GM23338 (cell line): ENCODE data around the gene UBE2D1. TPM values are rescaled to one million over a fixed set of nuclear protein-coding genes. Genes with fewer than 3 reads are reported as not detected.

Experiments used
- ATAC-seq: fragments of 200-7000 bp; cut with Tn5 transposase; 3 replicates; pipeline ENCODE4 v1.9.1; 2020
- DNase-seq: peaks from one replicate; pipeline ENCODE4 v3.0.0-alpha.2; 2015; ENCODE audit warnings: low spot score
- H2AFZ ChIP-seq: fragments of 200-600 bp; sonication (generic); 2 replicates; pipeline ENCODE4 v1.8.0; 2016; ENCODE audit warnings: antibody characterized with exemption, mild to moderate bottlenecking, moderate library complexity
- H3F3A ChIP-seq: fragments of 200-600 bp; sonication (generic); replicated peaks from 2 replicates; pipeline ENCODE4 v1.8.0; 2017; ENCODE audit warnings: antibody characterized with exemption, mixed run types, low read depth
- H3K27ac ChIP-seq: fragments of 200-600 bp; sonication (generic); 2 replicates; pipeline ENCODE4 v1.6.1; 2016; ENCODE audit warnings: low read depth
- H3K27me3 ChIP-seq: fragments of 200-600 bp; sonication (generic); 2 replicates; pipeline ENCODE4 v1.8.0; 2016; ENCODE audit warnings: mild to moderate bottlenecking, mixed run types, moderate library complexity; ENCODE audit not compliant: insufficient read depth
- H3K36me3 ChIP-seq: fragments of 200-600 bp; sonication (generic); 2 replicates; pipeline ENCODE4 v1.8.0; 2016; ENCODE audit warnings: mild to moderate bottlenecking; ENCODE audit not compliant: insufficient read depth
- H3K4me1 ChIP-seq: fragments of 200-600 bp; sonication (generic); 2 replicates; pipeline ENCODE4 v1.8.0; 2016; ENCODE audit warnings: mild to moderate bottlenecking, moderate library complexity; ENCODE audit not compliant: insufficient read depth
- H3K4me2 ChIP-seq: fragments of 200-600 bp; sonication (generic); 2 replicates; pipeline ENCODE4 v1.7.1; 2017; ENCODE audit warnings: mixed run types
- H3K4me3 ChIP-seq: fragments of 200-600 bp; sonication (generic); 2 replicates; pipeline ENCODE4 v1.6.1; 2016; ENCODE audit warnings: mixed run types
- H3K79me2 ChIP-seq: fragments of 200-600 bp; sonication (generic); replicated peaks from 2 replicates; pipeline ENCODE4 v1.8.0; 2017; ENCODE audit warnings: mild to moderate bottlenecking; ENCODE audit not compliant: insufficient read depth
- H3K9me2 ChIP-seq: fragments of 200-600 bp; sonication (generic); 2 replicates; pipeline ENCODE4 v1.8.0; 2017; ENCODE audit not compliant: insufficient read depth
- H4K20me1 ChIP-seq: fragments of 200-600 bp; sonication (generic); replicated peaks from 2 replicates; pipeline ENCODE4 v1.8.0; 2017; ENCODE audit warnings: mild to moderate bottlenecking; ENCODE audit not compliant: insufficient read depth
- H3K27ac Mint-ChIP-seq: 2 replicates; pipeline ENCODE4 v1.8.0; 2020; ENCODE audit warnings: inconsistent platforms, mild to moderate bottlenecking, moderate library complexity, mixed read lengths
- H3K27me3 Mint-ChIP-seq: 3 replicates; pipeline ENCODE4 v1.8.0; 2022; ENCODE audit warnings: low read depth, mild to moderate bottlenecking, moderate library complexity, mixed read lengths, inconsistent platforms; ENCODE audit not compliant: insufficient read depth, poor library complexity
- H3K36me3 Mint-ChIP-seq: 3 replicates; pipeline ENCODE4 v1.8.0; 2021; ENCODE audit warnings: low read depth, mild to moderate bottlenecking, inconsistent platforms, moderate library complexity, mixed read lengths
- H3K4me1 Mint-ChIP-seq: 3 replicates; pipeline ENCODE4 v1.8.0; 2020; ENCODE audit warnings: mild to moderate bottlenecking, inconsistent platforms, mixed read lengths
- H3K4me3 Mint-ChIP-seq: 3 replicates; pipeline ENCODE4 v1.8.0; 2021; ENCODE audit warnings: moderate library complexity, mild to moderate bottlenecking, inconsistent platforms, mixed read lengths
- H3K9me3 Mint-ChIP-seq: 3 replicates; pipeline ENCODE4 v1.8.0; 2020; ENCODE audit warnings: moderate library complexity, mild to moderate bottlenecking, inconsistent platforms, mixed read lengths
- CREB1 ChIP-seq: fragments of 250-450 bp; sonication (Bioruptor Pico); IDR thresholded peaks from 2 replicates; pipeline ENCODE4 v1.5.0; 2020; ENCODE audit warnings: low read depth, mild to moderate bottlenecking, moderate library complexity
- CTCF ChIP-seq, 2 experiments: fragments of 200-600 bp in 1 of 2; sonication (generic) in 1 of 2; conservative IDR thresholded peaks; 2 replicates each; pipeline versions ENCODE4 v1.5.1 to v1.6.1; 2016 to 2017; ENCODE audit warnings: antibody characterized with exemption in 2 of 2, low read depth in 2 of 2, mild to moderate bottlenecking in 2 of 2, moderate library complexity in 1 of 2
- EZH2 ChIP-seq: fragments of 200-600 bp; sonication (generic); IDR thresholded peaks from one replicate; pipeline ENCODE4 v1.8.0; 2017; ENCODE audit warnings: antibody characterized with exemption, mild to moderate bottlenecking, low read depth; ENCODE audit not compliant: unreplicated experiment
- EZH2phosphoT487 ChIP-seq: fragments of 200-600 bp; sonication (generic); IDR thresholded peaks from one replicate; pipeline ENCODE4 v1.8.1; 2018; ENCODE audit warnings: antibody characterized with exemption; ENCODE audit not compliant: unreplicated experiment
- JUNB ChIP-seq: IDR thresholded peaks from one replicate; pipeline ENCODE4 v1.6.1; 2016; ENCODE audit warnings: antibody characterized with exemption; ENCODE audit not compliant: unreplicated experiment
- NANOG ChIP-seq: IDR thresholded peaks from 2 replicates; pipeline ENCODE4 v1.6.1; 2016; ENCODE audit warnings: antibody characterized with exemption, borderline replicate concordance
- POLR2AphosphoS5 ChIP-seq: IDR thresholded peaks from 2 replicates; pipeline ENCODE4 v1.6.1; 2016; ENCODE audit warnings: antibody characterized with exemption, low read depth
- REST ChIP-seq: IDR thresholded peaks from one replicate; pipeline ENCODE4 v1.6.1; 2018; ENCODE audit warnings: antibody characterized with exemption; ENCODE audit not compliant: unreplicated experiment
- STAT1 ChIP-seq: IDR thresholded peaks from one replicate; pipeline ENCODE4 v1.6.1; 2016; ENCODE audit warnings: antibody characterized with exemption; ENCODE audit not compliant: unreplicated experiment
- ZNF114 ChIP-seq: fragments of 250-450 bp; sonication (Bioruptor Pico); IDR thresholded peaks from 2 replicates; pipeline ENCODE4 v1.5.0; 2020; ENCODE audit warnings: mild to moderate bottlenecking, moderate library complexity
- ZNF331 ChIP-seq: fragments of 250-450 bp; sonication (Bioruptor Pico); IDR thresholded peaks from 2 replicates; pipeline ENCODE4 v1.5.0; 2020; ENCODE audit warnings: low read depth, mild to moderate bottlenecking, moderate library complexity
- polyA plus RNA-seq: library from polyadenylated mRNA; unstranded; fragments of >200 nt; fragmentation: Nextera tagmentation; extraction: Ambion mirVana; gene quantifications from 2 replicates; pipeline ENCODE4 v1.2.1, GENCODE V29; 2016
- total RNA-seq: library from RNA; depleted of rRNA; stranded (reverse); fragments of >200 nt; shearing (Covaris generic); gene quantifications from 2 replicates; pipeline ENCODE4 v1.2.3, GENCODE V29; 2014
- TF ChIP-seq, protein P1 (sequence below): fragments of 250-450 bp; sonication (Bioruptor Pico); IDR thresholded peaks from 2 replicates; pipeline ENCODE4 v1.5.0; 2020; ENCODE audit warnings: mild to moderate bottlenecking, moderate library complexity
- TF ChIP-seq, protein P2 (sequence below): IDR thresholded peaks from 2 replicates; pipeline ENCODE4 v1.6.1; 2016; ENCODE audit warnings: antibody characterized with exemption

Gene UBE2D1
- total and polyA plus RNA-seq, 2 experiments from 2014 or later, result 39.5 to 64.9 TPM

DNA sequence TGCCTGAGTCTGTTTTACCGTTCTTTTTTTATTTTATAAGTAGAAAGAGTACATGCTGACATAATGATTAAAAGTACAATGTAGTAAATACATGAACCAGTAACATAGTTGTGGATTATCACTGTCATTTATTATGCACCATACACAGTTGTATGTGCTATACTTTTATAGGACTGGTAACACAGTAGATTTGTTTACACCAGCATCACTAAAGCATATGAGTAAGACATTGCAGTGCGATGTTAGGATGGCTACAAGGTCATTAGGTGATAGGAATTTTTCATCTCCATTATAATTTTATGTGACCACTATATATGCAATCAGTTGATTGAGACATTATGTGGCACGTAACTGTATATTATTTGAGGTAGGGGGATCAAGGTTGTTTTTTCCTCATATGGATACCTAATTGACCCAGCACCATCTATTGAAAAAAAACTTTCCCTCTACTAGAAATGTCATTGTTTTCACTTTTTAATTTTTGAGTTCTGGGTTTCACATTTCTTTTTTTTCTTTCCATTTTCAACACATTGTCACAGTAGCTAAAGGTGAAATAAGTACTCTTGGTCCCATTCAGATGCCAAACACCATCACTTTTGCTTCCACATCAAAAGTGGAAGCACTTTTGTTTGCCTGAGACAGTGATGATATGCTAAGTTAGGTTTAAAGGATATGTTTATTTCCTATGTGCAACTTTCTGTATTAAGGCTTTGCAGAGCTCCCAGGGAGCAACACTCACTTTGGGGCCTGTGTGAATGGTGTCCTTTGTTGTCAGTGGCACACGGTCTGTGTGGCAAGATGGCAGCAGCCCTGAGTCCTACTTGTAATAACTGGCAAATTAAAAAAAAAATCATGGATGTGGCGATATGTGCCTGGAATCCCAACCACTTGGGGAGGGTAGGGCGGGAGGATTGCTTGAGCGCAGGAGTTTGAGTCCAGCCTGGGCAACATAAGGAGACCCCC, 17.1 kb downstream of the UBE2D1 start:
- TF ChIP-seq NANOG, result no peak
- no peak for TF ChIP-seq CTCF (conservative IDR thresholded peaks at IDR 0.05; ENCODE audit: low read depth in 2 of 2)
- no peak for TF ChIP-seq CREB1
- TF ChIP-seq EZH2phosphoT487, result no peak
- TF ChIP-seq, protein P1, sequence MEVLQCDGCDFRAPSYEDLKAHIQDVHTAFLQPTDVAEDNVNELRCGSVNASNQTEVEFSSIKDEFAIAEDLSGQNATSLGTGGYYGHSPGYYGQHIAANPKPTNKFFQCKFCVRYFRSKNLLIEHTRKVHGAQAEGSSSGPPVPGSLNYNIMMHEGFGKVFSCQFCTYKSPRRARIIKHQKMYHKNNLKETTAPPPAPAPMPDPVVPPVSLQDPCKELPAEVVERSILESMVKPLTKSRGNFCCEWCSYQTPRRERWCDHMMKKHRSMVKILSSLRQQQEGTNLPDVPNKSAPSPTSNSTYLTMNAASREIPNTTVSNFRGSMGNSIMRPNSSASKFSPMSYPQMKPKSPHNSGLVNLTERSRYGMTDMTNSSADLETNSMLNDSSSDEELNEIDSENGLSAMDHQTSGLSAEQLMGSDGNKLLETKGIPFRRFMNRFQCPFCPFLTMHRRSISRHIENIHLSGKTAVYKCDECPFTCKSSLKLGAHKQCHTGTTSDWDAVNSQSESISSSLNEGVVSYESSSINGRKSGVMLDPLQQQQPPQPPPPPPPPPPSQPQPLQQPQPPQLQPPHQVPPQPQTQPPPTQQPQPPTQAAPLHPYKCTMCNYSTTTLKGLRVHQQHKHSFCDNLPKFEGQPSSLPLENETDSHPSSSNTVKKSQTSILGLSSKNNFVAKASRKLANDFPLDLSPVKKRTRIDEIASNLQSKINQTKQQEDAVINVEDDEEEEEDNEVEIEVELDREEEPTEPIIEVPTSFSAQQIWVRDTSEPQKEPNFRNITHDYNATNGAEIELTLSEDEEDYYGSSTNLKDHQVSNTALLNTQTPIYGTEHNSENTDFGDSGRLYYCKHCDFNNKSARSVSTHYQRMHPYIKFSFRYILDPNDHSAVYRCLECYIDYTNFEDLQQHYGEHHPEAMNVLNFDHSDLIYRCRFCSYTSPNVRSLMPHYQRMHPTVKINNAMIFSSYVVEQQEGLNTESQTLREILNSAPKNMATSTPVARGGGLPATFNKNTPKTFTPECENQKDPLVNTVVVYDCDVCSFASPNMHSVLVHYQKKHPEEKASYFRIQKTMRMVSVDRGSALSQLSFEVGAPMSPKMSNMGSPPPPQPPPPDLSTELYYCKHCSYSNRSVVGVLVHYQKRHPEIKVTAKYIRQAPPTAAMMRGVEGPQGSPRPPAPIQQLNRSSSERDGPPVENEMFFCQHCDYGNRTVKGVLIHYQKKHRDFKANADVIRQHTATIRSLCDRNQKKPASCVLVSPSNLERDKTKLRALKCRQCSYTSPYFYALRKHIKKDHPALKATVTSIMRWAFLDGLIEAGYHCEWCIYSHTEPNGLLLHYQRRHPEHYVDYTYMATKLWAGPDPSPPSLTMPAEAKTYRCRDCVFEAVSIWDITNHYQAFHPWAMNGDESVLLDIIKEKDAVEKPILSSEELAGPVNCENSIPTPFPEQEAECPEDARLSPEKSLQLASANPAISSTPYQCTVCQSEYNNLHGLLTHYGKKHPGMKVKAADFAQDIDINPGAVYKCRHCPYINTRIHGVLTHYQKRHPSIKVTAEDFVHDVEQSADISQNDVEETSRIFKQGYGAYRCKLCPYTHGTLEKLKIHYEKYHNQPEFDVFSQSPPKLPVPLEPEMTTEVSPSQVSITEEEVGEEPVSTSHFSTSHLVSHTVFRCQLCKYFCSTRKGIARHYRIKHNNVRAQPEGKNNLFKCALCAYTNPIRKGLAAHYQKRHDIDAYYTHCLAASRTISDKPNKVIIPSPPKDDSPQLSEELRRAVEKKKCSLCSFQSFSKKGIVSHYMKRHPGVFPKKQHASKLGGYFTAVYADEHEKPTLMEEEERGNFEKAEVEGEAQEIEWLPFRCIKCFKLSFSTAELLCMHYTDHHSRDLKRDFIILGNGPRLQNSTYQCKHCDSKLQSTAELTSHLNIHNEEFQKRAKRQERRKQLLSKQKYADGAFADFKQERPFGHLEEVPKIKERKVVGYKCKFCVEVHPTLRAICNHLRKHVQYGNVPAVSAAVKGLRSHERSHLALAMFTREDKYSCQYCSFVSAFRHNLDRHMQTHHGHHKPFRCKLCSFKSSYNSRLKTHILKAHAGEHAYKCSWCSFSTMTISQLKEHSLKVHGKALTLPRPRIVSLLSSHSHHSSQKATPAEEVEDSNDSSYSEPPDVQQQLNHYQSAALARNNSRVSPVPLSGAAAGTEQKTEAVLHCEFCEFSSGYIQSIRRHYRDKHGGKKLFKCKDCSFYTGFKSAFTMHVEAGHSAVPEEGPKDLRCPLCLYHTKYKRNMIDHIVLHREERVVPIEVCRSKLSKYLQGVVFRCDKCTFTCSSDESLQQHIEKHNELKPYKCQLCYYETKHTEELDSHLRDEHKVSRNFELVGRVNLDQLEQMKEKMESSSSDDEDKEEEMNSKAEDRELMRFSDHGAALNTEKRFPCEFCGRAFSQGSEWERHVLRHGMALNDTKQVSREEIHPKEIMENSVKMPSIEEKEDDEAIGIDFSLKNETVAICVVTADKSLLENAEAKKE (CRISPR knock-in tag), result no peak
- no peak for TF ChIP-seq ZNF114 (CRISPR knock-in tag)
- no peak for TF ChIP-seq POLR2AphosphoS5
- TF ChIP-seq, protein P2, sequence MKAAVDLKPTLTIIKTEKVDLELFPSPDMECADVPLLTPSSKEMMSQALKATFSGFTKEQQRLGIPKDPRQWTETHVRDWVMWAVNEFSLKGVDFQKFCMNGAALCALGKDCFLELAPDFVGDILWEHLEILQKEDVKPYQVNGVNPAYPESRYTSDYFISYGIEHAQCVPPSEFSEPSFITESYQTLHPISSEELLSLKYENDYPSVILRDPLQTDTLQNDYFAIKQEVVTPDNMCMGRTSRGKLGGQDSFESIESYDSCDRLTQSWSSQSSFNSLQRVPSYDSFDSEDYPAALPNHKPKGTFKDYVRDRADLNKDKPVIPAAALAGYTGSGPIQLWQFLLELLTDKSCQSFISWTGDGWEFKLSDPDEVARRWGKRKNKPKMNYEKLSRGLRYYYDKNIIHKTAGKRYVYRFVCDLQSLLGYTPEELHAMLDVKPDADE, result no peak
- TF ChIP-seq REST, result no peak
- no peak for TF ChIP-seq ZNF331 (CRISPR knock-in tag)
- TF ChIP-seq STAT1, result no peak
- no peak for TF ChIP-seq EZH2
- no peak for TF ChIP-seq JUNB
- Histone ChIP-seq H4K20me1 (peaks cover 6% of the 10 kb centered on the region; the same call in 1 of the 2 replicates), H3F3A (no peaks in the 10 kb centered on the region), H3K79me2 (peaks cover 100% of the 10 kb centered on the region), H3K27ac (no peak overlapping the region), H3K4me3 (no peak overlapping the region), H3K9me2 (no peaks in the 10 kb centered on the region), H3K36me3 (no peaks in the 10 kb centered on the region), H3K27me3 (no peaks in the 10 kb centered on the region), H2AFZ (no peak overlapping the region), H3K4me2 (no peak overlapping the region), H3K4me1 (peaks cover 31% of the 10 kb centered on the region)
- Mint-ChIP-seq H3K4me1 (peaks cover 38% of the 10 kb centered on the region), H3K36me3 (no peaks in the 10 kb centered on the region), H3K27me3 (no peaks in the 10 kb centered on the region), H3K4me3 (no peak overlapping the region), H3K9me3 (no peaks in the 10 kb centered on the region), H3K27ac (peak overlapping the region; percentile 88)
- no peak for ATAC-seq
- DNase-seq, result no peak
